ACHN (cell line): Measurements from ENCODE around the gene NPAS3.

Experiments used
- DNase-seq: peaks from one replicate; pipeline ENCODE4 v3.0.0-alpha.2; 2015
- in situ Hi-C: cut with HindIII; loops from 2 replicates; pipeline ENCODE4 v1.10.0; 2017; ENCODE audit warnings: low sequenced_read_pairs, low pct_ligation_motif_present, low pct_unique_long_range_greater_than_20kb

The NPAS3 gene

GRCh38 chr14:33674927-33675326 is 736.2 kb downstream of the NPAS3 start:
- in situ Hi-C loops, result no loop called here

GRCh38 chr14:33675415-33676130 is 736.9 kb downstream of the NPAS3 start:
- in situ Hi-C loops, result no loop called here
- no peak for DNase-seq

More at GRCh38 chr14:33674927-33675326, 736.2 kb downstream of the NPAS3 start:
- no peak for DNase-seq

GRCh38 chr14:33676135-33676566 is 737.5 kb downstream of the NPAS3 start:
- DNase-seq, result peak; percentile 82
- in situ Hi-C loops, result no loop called here

- in situ Hi-C loops, result no loop called here
- no peak for DNase-seq
Observed at GRCh38 chr14:33676891-33677290, 738.2 kb downstream of the NPAS3 start.

- DNase-seq, result no peak
- in situ Hi-C loops, result no loop called here
Observed at GRCh38 chr14:33678005-33678404, 739.3 kb downstream of the NPAS3 start.

- in situ Hi-C loops, result no loop called here
Observed at GRCh38 chr14:33679025-33679424, 740.3 kb downstream of the NPAS3 start.

GRCh38 chr14:33679461-33680225 is 741.0 kb downstream of the NPAS3 start:
- peak; percentile 53 for DNase-seq
- in situ Hi-C loops, result no loop called here

More at GRCh38 chr14:33679025-33679424, 740.3 kb downstream of the NPAS3 start:
- DNase-seq, result no peak

GRCh38 chr14:33680873-33681272 is 742.2 kb downstream of the NPAS3 start:
- no peak for DNase-seq
- in situ Hi-C loops, result no loop called here

GRCh38 chr14:33682760-33683159 is 744.1 kb downstream of the NPAS3 start:
- in situ Hi-C loops, result no loop called here
- no peak for DNase-seq

GRCh38 chr14:33685026-33685425 is 746.3 kb downstream of the NPAS3 start:
- no peak for DNase-seq
- in situ Hi-C loops, result no loop called here

GRCh38 chr14:33685698-33686097 is 747.0 kb downstream of the NPAS3 start:
- in situ Hi-C loops, result no loop called here
- no peak for DNase-seq

- peak; percentile 38 for DNase-seq
- in situ Hi-C loops, result no loop called here
Observed at GRCh38 chr14:33686218-33686617, 747.5 kb downstream of the NPAS3 start.

GRCh38 chr14:33686856-33687255 is 748.2 kb downstream of the NPAS3 start:
- no peak for DNase-seq
- in situ Hi-C loops, result no loop called here

- DNase-seq, result no peak
- in situ Hi-C loops, result no loop called here
Observed at GRCh38 chr14:33689680-33690079, 751.0 kb downstream of the NPAS3 start.

GRCh38 chr14:33691907-33692306 is 753.2 kb downstream of the NPAS3 start:
- DNase-seq, result no peak

GRCh38 chr14:33692762-33693161 is 754.1 kb downstream of the NPAS3 start:
- DNase-seq, result peak; percentile 54

More at GRCh38 chr14:33691907-33692306, 753.2 kb downstream of the NPAS3 start:
- in situ Hi-C loops, result no loop called here

GRCh38 chr14:33693237-33693636 is 754.6 kb downstream of the NPAS3 start:
- in situ Hi-C loops, result no loop called here
- DNase-seq, result no peak

More at GRCh38 chr14:33692762-33693161, 754.1 kb downstream of the NPAS3 start:
- in situ Hi-C loops, result no loop called here

GRCh38 chr14:33696165-33696564 is 757.5 kb downstream of the NPAS3 start:
- no peak for DNase-seq
- in situ Hi-C loops, result no loop called here

- in situ Hi-C loops, result no loop called here
- DNase-seq, result no peak
Observed at GRCh38 chr14:33699300-33699983, 760.8 kb downstream of the NPAS3 start.
